HG02642 (cell line): ENCODE data around the gene RFK.

Experiments used
- ATAC-seq: cut with Tn5 transposase; IDR thresholded peaks from one replicate; pipeline ENCODE4 v1.9.1; 2021; ENCODE audit warnings: mild to moderate bottlenecking; ENCODE audit not compliant: unreplicated experiment, poor library complexity

Gene RFK

GRCh38 chr9:76341616-76342015 is 52.6 kb downstream of the RFK start:
- no peak for ATAC-seq

GRCh38 chr9:76338418-76338817 is 55.8 kb downstream of the RFK start:
- no peak for ATAC-seq

GRCh38 chr9:76336027-76336426 is 58.2 kb downstream of the RFK start:
- ATAC-seq, result no peak
